Measurements from ENCODE around the gene SLC15A5.

Gene SLC15A5

GRCh38 chr12:16187660-16188059, 89.8 kb downstream of the SLC15A5 start:
- Histone ChIP-seq H3K4me1 (ENCODE audit: control insufficient read depth, insufficient read depth, low read length, poor library complexity, severe bottlenecking) (peaks cover 9% of the 10 kb centered on the region), H3K9me3 (ENCODE audit: control insufficient read depth, low read length) (no peaks in the 10 kb centered on the region), H3K4me3 (ENCODE audit: extremely low read depth, insufficient read depth, low read length, poor library complexity, severe bottlenecking) (no peak overlapping the region), H3K36me3 (ENCODE audit: control insufficient read depth, insufficient read depth, low read length) (no peaks in the 10 kb centered on the region), H3K27ac (ENCODE audit: low read depth, low read length, severe bottlenecking) (no peak overlapping the region)
- 80 to 100% methylated on average over 1 of the region's 8 CpGs for WGBS, 2 experiments (ENCODE audit: insufficient coverage in 2 of 2)

DNA sequence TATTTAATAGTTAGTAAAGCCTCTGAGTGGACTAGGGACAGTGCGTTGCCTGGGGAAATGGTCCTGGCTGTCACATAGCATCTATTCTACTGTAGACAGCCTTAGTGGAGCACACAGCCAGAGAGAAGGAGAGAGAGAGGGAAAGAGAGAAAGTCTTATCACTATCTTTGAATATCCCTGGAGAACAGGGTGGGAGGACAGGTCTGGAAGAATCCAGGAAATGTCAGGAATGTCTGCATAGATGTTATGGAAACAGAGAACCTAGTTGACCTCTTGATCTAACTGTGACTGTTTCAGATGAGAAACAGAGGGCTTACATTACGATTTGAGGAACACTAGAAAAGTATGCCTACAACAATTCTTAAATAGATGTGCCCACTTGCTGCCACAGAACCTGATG, 92.8 kb downstream of the SLC15A5 start:
- Histone ChIP-seq H3K36me3 (ENCODE audit: control insufficient read depth, insufficient read depth, low read length) (no peaks in the 10 kb centered on the region), H3K9me3 (ENCODE audit: control insufficient read depth, low read length) (no peaks in the 10 kb centered on the region), H3K4me3 (ENCODE audit: extremely low read depth, insufficient read depth, low read length, poor library complexity, severe bottlenecking) (no peak overlapping the region), H3K27ac (ENCODE audit: low read depth, low read length, severe bottlenecking) (peak overlapping the region; percentile 82), H3K4me1 (ENCODE audit: control insufficient read depth, insufficient read depth, low read length, poor library complexity, severe bottlenecking) (peaks cover 9% of the 10 kb centered on the region)
- 56 to 83% methylated on average over 1 to 2 of the region's 2 CpGs for WGBS, 2 experiments (ENCODE audit: insufficient coverage in 2 of 2)

DNA sequence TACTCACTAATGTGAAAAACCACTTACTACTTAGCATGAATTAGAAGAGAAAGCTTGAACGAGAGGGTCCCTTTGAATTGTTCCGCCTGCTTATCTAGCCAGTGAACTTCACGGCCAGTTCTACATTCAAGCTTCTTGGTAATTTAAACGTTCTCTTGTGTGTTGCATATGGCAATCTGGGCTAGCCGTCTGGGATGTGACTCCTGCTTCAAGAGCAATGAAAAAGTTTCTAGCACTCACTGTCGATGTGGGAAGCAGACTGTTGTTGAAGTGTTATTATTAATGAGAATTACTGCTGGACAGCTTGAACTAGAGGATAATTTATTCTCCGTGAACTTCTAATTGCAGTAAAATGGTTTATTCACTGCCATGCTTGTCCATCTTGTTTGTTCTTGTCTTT, 93.9 kb downstream of the SLC15A5 start:
- Histone ChIP-seq H3K4me1 (ENCODE audit: control insufficient read depth, insufficient read depth, low read length, poor library complexity, severe bottlenecking) (peaks cover 9% of the 10 kb centered on the region), H3K27ac (ENCODE audit: low read depth, low read length, severe bottlenecking) (no peak overlapping the region), H3K36me3 (ENCODE audit: control insufficient read depth, insufficient read depth, low read length) (no peaks in the 10 kb centered on the region), H3K9me3 (ENCODE audit: control insufficient read depth, low read length) (no peaks in the 10 kb centered on the region), H3K4me3 (ENCODE audit: extremely low read depth, insufficient read depth, low read length, poor library complexity, severe bottlenecking) (no peak overlapping the region)
- 90 to 91% methylated on average over 7 of the region's 7 CpGs for WGBS, 2 experiments (ENCODE audit: insufficient coverage in 2 of 2)

- Histone ChIP-seq H3K9me3 (ENCODE audit: control insufficient read depth, low read length) (no peaks in the 10 kb centered on the region), H3K27ac (ENCODE audit: low read depth, low read length, severe bottlenecking) (no peak overlapping the region), H3K4me1 (ENCODE audit: control insufficient read depth, insufficient read depth, low read length, poor library complexity, severe bottlenecking) (no peaks in the 10 kb centered on the region), H3K36me3 (ENCODE audit: control insufficient read depth, insufficient read depth, low read length) (no peaks in the 10 kb centered on the region), H3K4me3 (ENCODE audit: extremely low read depth, insufficient read depth, low read length, poor library complexity, severe bottlenecking) (no peak overlapping the region)
- WGBS, 2 experiments (ENCODE audit: insufficient coverage in 2 of 2): 100% methylated on average over 1 of the region's 3 CpGs
These were observed 101.6 kb downstream of the SLC15A5 start for GRCh38 chr12:16175840-16176239.

DNA sequence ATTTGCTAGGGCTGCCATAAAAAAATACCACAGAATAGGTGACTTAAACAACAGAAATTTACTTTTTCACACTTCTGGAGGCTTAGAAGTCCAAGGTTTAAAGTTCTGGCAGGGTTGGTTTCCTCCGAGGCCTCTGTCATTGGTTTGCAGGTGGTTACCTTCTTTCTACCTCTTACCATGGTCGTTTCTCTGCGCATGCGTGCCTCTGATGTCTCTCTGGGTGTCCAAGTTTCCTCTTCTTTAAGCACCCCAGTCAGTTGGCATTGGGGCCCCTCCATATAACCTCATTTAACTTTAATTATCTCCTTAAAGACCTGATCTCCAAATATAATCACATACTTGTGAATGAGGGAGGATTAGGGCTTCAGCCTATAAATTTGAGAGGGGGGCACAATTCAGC, 103.2 kb downstream of the SLC15A5 start:
- Histone ChIP-seq H3K36me3 (ENCODE audit: control insufficient read depth, insufficient read depth, low read length) (no peaks in the 10 kb centered on the region), H3K27ac (ENCODE audit: low read depth, low read length, severe bottlenecking) (no peak overlapping the region), H3K9me3 (ENCODE audit: control insufficient read depth, low read length) (no peaks in the 10 kb centered on the region), H3K4me1 (ENCODE audit: control insufficient read depth, insufficient read depth, low read length, poor library complexity, severe bottlenecking) (no peaks in the 10 kb centered on the region), H3K4me3 (ENCODE audit: extremely low read depth, insufficient read depth, low read length, poor library complexity, severe bottlenecking) (no peak overlapping the region)
- WGBS, 2 experiments (ENCODE audit: insufficient coverage in 2 of 2): 64 to 86% methylated on average over 4 of the region's 4 CpGs

DNA sequence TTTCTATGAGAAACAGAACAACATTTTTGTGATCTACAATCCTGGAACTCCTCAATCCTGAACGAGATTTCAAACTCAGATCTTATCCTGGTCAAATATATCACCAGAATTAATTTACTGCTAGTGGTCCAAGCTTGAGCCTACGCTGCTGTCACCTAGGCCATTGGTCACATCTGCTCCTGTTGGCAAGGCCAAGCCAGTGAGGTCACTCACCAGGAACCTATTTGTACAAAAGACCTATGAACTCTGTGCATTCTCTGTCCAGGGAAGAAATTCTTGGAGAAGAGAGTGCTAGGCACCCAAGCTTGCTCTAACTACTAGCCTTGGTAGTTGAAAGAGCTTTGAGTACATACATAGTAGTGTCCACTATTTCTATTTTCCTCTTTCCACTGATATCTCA, 106.1 kb downstream of the SLC15A5 start:
- Histone ChIP-seq H3K36me3 (ENCODE audit: control insufficient read depth, insufficient read depth, low read length) (no peaks in the 10 kb centered on the region), H3K9me3 (ENCODE audit: control insufficient read depth, low read length) (no peaks in the 10 kb centered on the region), H3K4me3 (ENCODE audit: extremely low read depth, insufficient read depth, low read length, poor library complexity, severe bottlenecking) (no peak overlapping the region), H3K4me1 (ENCODE audit: control insufficient read depth, insufficient read depth, low read length, poor library complexity, severe bottlenecking) (no peaks in the 10 kb centered on the region), H3K27ac (ENCODE audit: low read depth, low read length, severe bottlenecking) (no peak overlapping the region)
- WGBS, 2 experiments (ENCODE audit: insufficient coverage in 2 of 2): 76 to 91% methylated on average over 2 of the region's 2 CpGs

DNA sequence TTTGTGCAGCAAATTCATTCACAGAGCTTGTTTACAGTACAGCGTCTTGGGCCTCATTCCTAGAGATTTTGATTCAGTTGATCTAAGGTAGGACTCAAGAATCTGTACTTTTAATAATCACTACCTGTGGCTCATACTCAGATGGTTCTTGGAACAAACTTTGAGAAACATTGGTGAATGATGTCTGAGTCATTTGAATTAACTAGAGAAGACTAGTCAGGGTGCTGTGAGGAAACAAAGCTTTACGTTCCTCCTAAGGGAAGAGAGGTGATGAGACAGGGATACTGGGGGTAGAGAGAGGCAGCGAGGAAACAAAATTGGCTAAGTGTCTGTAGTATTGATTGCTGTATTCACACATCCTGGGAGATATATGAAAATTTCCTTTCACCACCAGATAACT, 109.4 kb downstream of the SLC15A5 start:
- H3K27ac ChIP-seq (ENCODE audit: low read depth, low read length, severe bottlenecking): no peak overlapping the region
- H3K4me3 ChIP-seq (ENCODE audit: extremely low read depth, insufficient read depth, low read length, poor library complexity, severe bottlenecking): no peak overlapping the region
- H3K9me3 ChIP-seq (ENCODE audit: control insufficient read depth, low read length): no peaks in the 10 kb centered on the region
- 83 to 100% methylated on average over 1 of the region's 3 CpGs for WGBS, 2 experiments (ENCODE audit: insufficient coverage in 2 of 2)
- H3K4me1 ChIP-seq (ENCODE audit: control insufficient read depth, insufficient read depth, low read length, poor library complexity, severe bottlenecking): no peaks in the 10 kb centered on the region
- no peaks in the 10 kb centered on the region for H3K36me3 ChIP-seq (ENCODE audit: control insufficient read depth, insufficient read depth, low read length)

- Histone ChIP-seq H3K36me3 (ENCODE audit: control insufficient read depth, insufficient read depth, low read length) (no peaks in the 10 kb centered on the region), H3K4me3 (ENCODE audit: extremely low read depth, insufficient read depth, low read length, poor library complexity, severe bottlenecking) (no peak overlapping the region)
- WGBS, 2 experiments (ENCODE audit: insufficient coverage in 2 of 2): 88% methylated on average over 3 of the region's 5 CpGs; no CpG with 5 or more reads in 1 of the 2 experiments
These were observed 110.7 kb downstream of the SLC15A5 start for GRCh38 chr12:16166563-16167470.

DNA sequence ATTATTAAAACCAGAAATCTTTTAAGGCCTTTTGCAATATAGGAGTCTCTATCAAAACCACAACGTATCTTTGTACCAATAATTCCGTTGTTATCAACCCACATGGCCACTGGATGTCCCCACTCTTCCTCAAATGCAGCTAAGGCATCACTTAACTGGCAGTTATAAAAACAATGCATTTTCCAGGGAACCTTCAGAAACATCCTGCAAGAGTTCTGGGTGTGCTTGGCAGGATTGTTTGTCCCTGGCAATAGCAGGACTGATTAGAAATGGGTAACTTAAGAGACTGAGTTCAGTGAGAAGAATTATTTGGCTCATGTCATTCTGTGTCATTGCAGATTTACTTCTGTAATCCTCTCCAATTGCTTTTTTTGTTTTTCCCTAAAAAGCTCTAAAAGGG, 112.0 kb downstream of the SLC15A5 start:
- H3K27ac ChIP-seq (ENCODE audit: low read depth, low read length, severe bottlenecking): no peak overlapping the region
- no peaks in the 10 kb centered on the region for H3K36me3 ChIP-seq (ENCODE audit: control insufficient read depth, insufficient read depth, low read length)
- WGBS, 2 experiments (ENCODE audit: insufficient coverage in 2 of 2): 0 to 6% methylated on average over 1 to 2 of the region's 2 CpGs
- H3K4me3 ChIP-seq (ENCODE audit: extremely low read depth, insufficient read depth, low read length, poor library complexity, severe bottlenecking): no peak overlapping the region
- no peaks in the 10 kb centered on the region for H3K4me1 ChIP-seq (ENCODE audit: control insufficient read depth, insufficient read depth, low read length, poor library complexity, severe bottlenecking)
- no peaks in the 10 kb centered on the region for H3K9me3 ChIP-seq (ENCODE audit: control insufficient read depth, low read length)

More at GRCh38 chr12:16166563-16167470, 110.7 kb downstream of the SLC15A5 start:
- no peaks in the 10 kb centered on the region for H3K9me3 ChIP-seq (ENCODE audit: control insufficient read depth, low read length)
- no peak overlapping the region for H3K27ac ChIP-seq (ENCODE audit: low read depth, low read length, severe bottlenecking)
- no peaks in the 10 kb centered on the region for H3K4me1 ChIP-seq (ENCODE audit: control insufficient read depth, insufficient read depth, low read length, poor library complexity, severe bottlenecking)

GRCh38 chr12:16163901-16164300, 113.6 kb downstream of the SLC15A5 start:
- Histone ChIP-seq H3K4me3 (ENCODE audit: extremely low read depth, insufficient read depth, low read length, poor library complexity, severe bottlenecking) (no peak overlapping the region), H3K4me1 (ENCODE audit: control insufficient read depth, insufficient read depth, low read length, poor library complexity, severe bottlenecking) (no peaks in the 10 kb centered on the region), H3K27ac (ENCODE audit: low read depth, low read length, severe bottlenecking) (no peak overlapping the region), H3K36me3 (ENCODE audit: control insufficient read depth, insufficient read depth, low read length) (no peaks in the 10 kb centered on the region), H3K9me3 (ENCODE audit: control insufficient read depth, low read length) (no peaks in the 10 kb centered on the region)

GRCh38 chr12:16163146-16163545, 114.3 kb downstream of the SLC15A5 start:
- no peaks in the 10 kb centered on the region for H3K4me1 ChIP-seq (ENCODE audit: control insufficient read depth, insufficient read depth, low read length, poor library complexity, severe bottlenecking)
- no peaks in the 10 kb centered on the region for H3K9me3 ChIP-seq (ENCODE audit: control insufficient read depth, low read length)
- H3K27ac ChIP-seq (ENCODE audit: low read depth, low read length, severe bottlenecking): no peak overlapping the region
- no peaks in the 10 kb centered on the region for H3K36me3 ChIP-seq (ENCODE audit: control insufficient read depth, insufficient read depth, low read length)
- WGBS, 2 experiments (ENCODE audit: insufficient coverage in 2 of 2): 56 to 71% methylated on average over 3 to 4 of the region's 4 CpGs
- no peak overlapping the region for H3K4me3 ChIP-seq (ENCODE audit: extremely low read depth, insufficient read depth, low read length, poor library complexity, severe bottlenecking)
